ENCODE data around the gene GEMIN7. TPM values are rescaled to one million over a fixed set of nuclear protein-coding genes. Genes with fewer than 3 reads are reported as not detected.
"Not testable (repeated sequence)": the region's sequence is repeated elsewhere in the genome, so short reads cannot be mapped to it uniquely, and the experiment has no call there.

The GEMIN7 gene
- total RNA-seq, 4 donors from 2014 or later: 3.0 to 21.1 (median 15.9) TPM

DNA sequence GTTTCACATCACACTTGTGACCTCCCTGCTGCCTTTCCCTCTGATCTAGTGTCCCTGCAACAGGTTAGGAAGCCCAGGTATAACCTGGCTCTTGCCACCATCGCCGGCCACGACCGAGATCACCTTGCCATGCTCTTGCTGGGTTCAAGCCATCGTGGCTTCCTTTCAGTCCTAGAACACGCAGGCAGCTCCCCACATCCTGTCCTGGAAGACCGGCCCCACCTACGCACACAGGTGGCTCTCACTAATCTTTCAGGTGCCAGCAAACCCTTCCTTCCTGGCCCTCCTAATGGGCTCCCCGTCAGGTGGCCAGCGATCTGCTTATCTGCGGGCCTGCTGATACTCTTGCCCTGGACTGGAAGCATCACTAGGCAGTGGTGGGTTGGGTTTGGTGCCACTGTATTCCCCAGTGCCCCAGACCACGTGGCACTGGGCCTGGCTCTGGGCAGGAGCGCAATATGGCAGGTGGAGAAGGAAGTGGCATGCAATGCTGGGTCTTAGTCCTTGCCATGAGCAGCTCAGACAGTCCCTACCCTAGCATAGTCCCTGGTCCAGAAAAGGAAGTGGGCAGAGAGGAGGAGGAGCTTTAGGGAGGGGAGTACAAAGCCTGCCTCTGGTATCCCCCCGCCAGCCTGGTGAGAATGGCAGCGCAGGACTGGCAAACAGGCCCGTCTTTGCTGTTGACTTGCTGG is 25.7 kb downstream of the GEMIN7 start:
- Histone ChIP-seq H3K27ac (peak overlapping the region in 2 of 4 donors; percentile 7 to 31), H3K9me3 (no peaks in the 10 kb centered on the region), H3K4me1 (peaks cover 5 to 41% (median 27%) of the 10 kb centered on the region in 4 donors), H3K4me3 (no peak overlapping the region), H3K36me3 (no peaks in the 10 kb centered on the region), H3K27me3 (no peaks in the 10 kb centered on the region)
- 68% methylated on average over 13 of the region's 16 CpGs; no CpG with 5 or more reads in 1 of the 2 donors for WGBS, 2 donors (ENCODE audit: low coverage in 1 of 2)
- intact Hi-C loops (cut with DNase I; ENCODE audit: low total_unique reads) (loop anchor here (10.0 kb wide), 1 partner anchor 240 kb away; the partner anchor contains the start of gene KLC3), in situ Hi-C loops (cut with MboI; ENCODE audit: low pct_ligation_motif_present in 1 of 4, low pct_unique_long_range_greater_than_20kb in 1 of 4, low sequenced_read_pairs in 3 of 4) (no loop called here)
- no peak for DNase-seq
- TF ChIP-seq, protein P1, sequence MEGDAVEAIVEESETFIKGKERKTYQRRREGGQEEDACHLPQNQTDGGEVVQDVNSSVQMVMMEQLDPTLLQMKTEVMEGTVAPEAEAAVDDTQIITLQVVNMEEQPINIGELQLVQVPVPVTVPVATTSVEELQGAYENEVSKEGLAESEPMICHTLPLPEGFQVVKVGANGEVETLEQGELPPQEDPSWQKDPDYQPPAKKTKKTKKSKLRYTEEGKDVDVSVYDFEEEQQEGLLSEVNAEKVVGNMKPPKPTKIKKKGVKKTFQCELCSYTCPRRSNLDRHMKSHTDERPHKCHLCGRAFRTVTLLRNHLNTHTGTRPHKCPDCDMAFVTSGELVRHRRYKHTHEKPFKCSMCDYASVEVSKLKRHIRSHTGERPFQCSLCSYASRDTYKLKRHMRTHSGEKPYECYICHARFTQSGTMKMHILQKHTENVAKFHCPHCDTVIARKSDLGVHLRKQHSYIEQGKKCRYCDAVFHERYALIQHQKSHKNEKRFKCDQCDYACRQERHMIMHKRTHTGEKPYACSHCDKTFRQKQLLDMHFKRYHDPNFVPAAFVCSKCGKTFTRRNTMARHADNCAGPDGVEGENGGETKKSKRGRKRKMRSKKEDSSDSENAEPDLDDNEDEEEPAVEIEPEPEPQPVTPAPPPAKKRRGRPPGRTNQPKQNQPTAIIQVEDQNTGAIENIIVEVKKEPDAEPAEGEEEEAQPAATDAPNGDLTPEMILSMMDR (IDR thresholded peaks at IDR 0.05): no peak
- TF ChIP-seq POLR2A (IDR thresholded peaks at IDR 0.05): no peak
- no peak for TF ChIP-seq POLR2AphosphoS5 (IDR thresholded peaks at IDR 0.05)
- no peak for TF ChIP-seq EP300 (IDR thresholded peaks at IDR 0.05; ENCODE audit: low read depth)

DNA sequence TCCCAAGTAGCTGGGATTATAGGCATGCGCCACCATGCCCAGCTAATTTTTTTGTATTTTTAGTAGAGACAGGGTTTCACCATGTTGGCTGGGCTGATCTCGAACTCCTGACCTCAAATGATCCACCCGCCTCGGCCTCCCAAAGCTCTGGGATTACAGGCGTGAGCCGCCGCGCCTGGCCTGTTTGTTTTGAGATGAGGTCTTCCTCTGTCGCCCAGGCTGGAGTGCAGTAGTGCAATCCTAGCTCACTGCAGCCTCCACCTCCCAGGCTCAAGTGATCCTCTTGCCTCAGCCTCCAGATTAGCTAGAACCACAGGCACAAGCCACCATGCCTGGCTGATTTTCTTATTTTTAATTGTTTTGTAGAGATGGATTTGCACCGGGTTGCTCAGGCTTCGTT is 27.3 kb downstream of the GEMIN7 start:
- in situ Hi-C loops (cut with MboI; ENCODE audit: low pct_ligation_motif_present in 1 of 4, low pct_unique_long_range_greater_than_20kb in 1 of 4, low sequenced_read_pairs in 3 of 4); H3K27ac ChIP-seq; H3K4me3 ChIP-seq; H3K9me3 ChIP-seq; H3K36me3 ChIP-seq; H3K27me3 ChIP-seq; DNase-seq: not testable (repeated sequence)
- H3K4me1 ChIP-seq: peaks cover 5 to 32% (median 26%) of the 10 kb centered on the region in 4 donors
- intact Hi-C loops (cut with DNase I; ENCODE audit: low total_unique reads): loop anchor here (10.0 kb wide), 1 partner anchor 238 kb away; the partner anchor contains the start of gene KLC3
- WGBS, 2 donors (ENCODE audit: low coverage in 1 of 2): 90 to 100% methylated on average over 2 to 11 of the region's 11 CpGs

DNA sequence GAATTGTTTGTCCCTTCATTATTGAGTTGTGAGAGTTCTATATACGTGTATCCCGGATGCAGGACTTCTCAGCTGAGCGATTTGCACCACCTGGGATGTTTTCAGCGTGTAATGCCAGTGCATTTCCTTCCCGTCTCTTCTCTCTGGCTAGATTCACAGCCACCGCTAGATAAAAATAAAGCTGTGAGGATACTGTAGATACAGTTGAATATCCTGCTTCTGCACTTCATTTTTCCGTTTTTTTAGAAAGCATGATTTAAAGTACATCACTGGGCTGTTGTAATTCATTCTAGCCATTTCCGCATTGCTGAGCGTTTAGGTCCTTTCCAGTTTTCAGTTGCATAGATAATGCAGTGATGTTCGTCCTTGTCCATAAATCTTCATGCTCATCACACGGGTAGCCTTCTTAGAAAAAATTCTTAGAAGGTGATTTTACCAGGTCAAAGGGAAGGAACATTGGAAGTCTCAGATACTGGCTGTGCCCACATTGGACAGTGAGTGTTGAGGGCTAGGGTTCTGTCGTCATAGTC is 28.6 kb downstream of the GEMIN7 start:
- Histone ChIP-seq H3K4me1 (peaks cover 12 to 38% (median 30%) of the 10 kb centered on the region in 4 donors), H3K9me3 (no peaks in the 10 kb centered on the region), H3K4me3 (no peak overlapping the region), H3K27me3 (no peaks in the 10 kb centered on the region), H3K36me3 (no peaks in the 10 kb centered on the region), H3K27ac (no peak overlapping the region)
- DNase-seq: no peak
- intact Hi-C loops (cut with DNase I; ENCODE audit: low total_unique reads): loop anchor here (10.0 kb wide), 1 partner anchor 237 kb away; the partner anchor contains the start of gene KLC3
- in situ Hi-C loops (cut with MboI; ENCODE audit: low pct_ligation_motif_present in 1 of 4, low pct_unique_long_range_greater_than_20kb in 1 of 4, low sequenced_read_pairs in 3 of 4): no loop called here
- WGBS, 2 donors (ENCODE audit: low coverage in 1 of 2): 76 to 86% methylated on average over 9 to 12 of the region's 12 CpGs
- TF ChIP-seq POLR2AphosphoS5 (IDR thresholded peaks at IDR 0.05) (no peak), POLR2A (IDR thresholded peaks at IDR 0.05) (no peak), EP300 (IDR thresholded peaks at IDR 0.05; ENCODE audit: low read depth) (no peak)
- TF ChIP-seq, protein P1 (IDR thresholded peaks at IDR 0.05): no peak

DNA sequence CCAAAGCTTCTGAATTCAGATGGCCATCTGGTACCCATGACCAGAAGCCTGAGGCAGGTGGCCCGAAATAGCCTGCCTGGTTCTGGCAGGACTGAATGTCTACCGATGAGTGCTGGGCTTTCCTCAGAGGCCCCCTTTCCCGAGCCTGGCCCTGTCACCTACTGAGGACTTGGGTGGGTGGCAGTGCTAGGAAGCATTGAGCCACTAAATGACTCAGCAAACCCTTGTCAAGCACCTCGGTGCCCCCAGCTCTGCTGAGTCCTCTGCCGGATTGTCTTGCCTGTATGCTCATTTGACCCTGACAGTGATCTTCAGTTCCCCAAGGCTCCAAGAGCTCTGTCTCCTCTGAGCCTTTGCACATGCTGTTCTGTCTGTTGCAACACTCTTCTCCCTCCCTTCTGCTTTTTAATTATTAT is 31.8 kb downstream of the GEMIN7 start:
- no peaks in the 10 kb centered on the region for H3K36me3 ChIP-seq
- WGBS, 2 donors (ENCODE audit: low coverage in 1 of 2): 81% methylated on average over 5 of the region's 5 CpGs; no CpG with 5 or more reads in 1 of the 2 donors
- no peak overlapping the region for H3K27ac ChIP-seq
- intact Hi-C loops (cut with DNase I; ENCODE audit: low total_unique reads) (no loop called here), in situ Hi-C loops (cut with MboI; ENCODE audit: low pct_ligation_motif_present in 1 of 4, low pct_unique_long_range_greater_than_20kb in 1 of 4, low sequenced_read_pairs in 3 of 4) (no loop called here)
- TF ChIP-seq POLR2A (IDR thresholded peaks at IDR 0.05) (no peak), EP300 (IDR thresholded peaks at IDR 0.05; ENCODE audit: low read depth) (no peak), POLR2AphosphoS5 (IDR thresholded peaks at IDR 0.05) (no peak)
- TF ChIP-seq, protein P1 (IDR thresholded peaks at IDR 0.05): no peak
- H3K4me1 ChIP-seq: peaks cover 9 to 33% (median 26%) of the 10 kb centered on the region in 4 donors
- H3K9me3 ChIP-seq: no peaks in the 10 kb centered on the region
- H3K4me3 ChIP-seq: no peak overlapping the region
- H3K27me3 ChIP-seq: no peaks in the 10 kb centered on the region
- no peak for DNase-seq

Measured in transverse colon (tissue), 4 donors.